NCI-H510A treated with DMSO at 0.1 percent for 48 hours (cell line): ENCODE data around the gene UNC13C.

ENCODE experiments used
- DNase-seq: peaks from one replicate; lab custom pipeline; 2025; lab: John Stamatoyannopoulos, UW

The UNC13C gene

GRCh38 chr15:54659646-54660045 lies 681.4 kb downstream of the UNC13C start:
- no peak for DNase-seq

DNA sequence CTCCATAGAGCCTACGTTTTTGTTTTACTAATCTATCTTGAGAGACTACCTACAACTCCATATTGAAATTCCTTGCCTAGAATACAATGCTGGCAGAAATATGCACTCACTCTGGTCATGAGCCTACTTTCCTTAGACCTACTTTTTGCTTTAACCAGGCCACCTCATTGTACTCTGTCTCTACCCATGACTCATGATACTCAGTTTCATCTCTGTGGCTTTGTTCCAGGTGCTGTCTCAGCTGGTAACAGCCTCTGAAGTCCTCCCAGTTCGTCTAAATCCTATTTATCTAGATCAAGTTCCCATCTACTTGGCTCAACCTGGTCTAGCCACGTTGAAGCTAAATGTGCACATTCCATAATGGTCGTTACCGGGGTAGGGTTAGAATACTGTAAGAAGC lies 682.1 kb downstream of the UNC13C start:
- DNase-seq: no peak

- DNase-seq: no peak
Observed at GRCh38 chr15:54675241-54675640, 697.0 kb downstream of the UNC13C start.

GRCh38 chr15:54681584-54681983 lies 703.3 kb downstream of the UNC13C start:
- no peak for DNase-seq
